Uterus (tissue), 2 donors: Measurements from ENCODE around the gene GRIK3.

ENCODE experiments used
- CTCF ChIP-seq, 4 experiments: fragments of 200-600 bp in 2 of 4; fragments of 450-650 bp in 2 of 4; sonication (generic) in 2 of 4; IDR thresholded peaks; one replicate each; pipeline ENCODE4 v1.5.1; 2016 to 2019; ENCODE audit warnings: antibody characterized with exemption in 4 of 4, mild to moderate bottlenecking in 2 of 4, moderate library complexity in 1 of 4
- POLR2A ChIP-seq, 2 donors: fragments of 450-650 bp; IDR thresholded peaks; one replicate each; pipeline ENCODE4 v1.6.1; 2016; ENCODE audit warnings: antibody characterized with exemption in 2 of 2, mild to moderate bottlenecking in 1 of 2, moderate library complexity in 1 of 2

GRCh38 chr1:36843906-36844610 is 190.3 kb downstream of the GRIK3 start:
- TF ChIP-seq CTCF (IDR thresholded peaks at IDR 0.05) (no peak), POLR2A (IDR thresholded peaks at IDR 0.05) (no peak)
